Bronchial epithelial cell (primary cell): ENCODE results near the gene GPR176. TPM values are rescaled to one million over a fixed set of nuclear protein-coding genes. Genes with fewer than 3 reads are reported as not detected.

Experiments
- DNase-seq: peaks from one replicate; pipeline ENCODE4 v3.0.0-alpha.2; 2010; ENCODE audit warnings: low read depth
- FAIRE-seq: peaks from 2 replicates; lab custom pipeline; 2011; peaks lifted over from hg19 to GRCh38; lab: Jason Lieb, UNC
- H3K27me3 ChIP-seq: 2 replicates; pipeline ENCODE4 v1.5.1; 2011; ENCODE audit warnings: low read length; ENCODE audit not compliant: control insufficient read depth, insufficient read depth
- H3K36me3 ChIP-seq: 2 replicates; pipeline ENCODE4 v1.5.1; 2011; ENCODE audit warnings: low read length; ENCODE audit not compliant: control insufficient read depth, insufficient read depth
- H3K4me3 ChIP-seq: 2 replicates; pipeline ENCODE4 v1.5.1; 2011; ENCODE audit warnings: mild to moderate bottlenecking, low read depth, low read length, control low read depth
- CTCF ChIP-seq: IDR thresholded peaks from 2 replicates; pipeline ENCODE4 v1.5.1; 2011; ENCODE audit warnings: mild to moderate bottlenecking, moderate library complexity, low read length, control low read depth, inconsistent platforms; ENCODE audit not compliant: insufficient read depth, severe bottlenecking
- total RNA-seq: library from RNA; depleted of rRNA; stranded (reverse); fragments of >200 nt; gene quantifications from 2 replicates; pipeline ENCODE4 v1.2.1, GENCODE V29; 2014

The GPR176 gene
- total RNA-seq, 1 donor from 2014 or later: 3.4 TPM

- FAIRE-seq: no peak
- no peaks in the 10 kb centered on the region for H3K27me3 ChIP-seq
Observed at GRCh38 chr15:39857132-39857531, 62.9 kb downstream of the GPR176 start.

GRCh38 chr15:39856357-39856756, 63.7 kb downstream of the GPR176 start:
- DNase-seq: no peak
- Histone ChIP-seq H3K4me3 (no peak overlapping the region), H3K36me3 (no peaks in the 10 kb centered on the region), H3K27me3 (no peaks in the 10 kb centered on the region)
- TF ChIP-seq CTCF: no peak
- FAIRE-seq: no peak

More at GRCh38 chr15:39857132-39857531, 62.9 kb downstream of the GPR176 start:
- Histone ChIP-seq H3K36me3 (no peaks in the 10 kb centered on the region), H3K4me3 (no peak overlapping the region)
- DNase-seq: no peak
- TF ChIP-seq CTCF: no peak

- no peak for FAIRE-seq
- no peak overlapping the region for H3K4me3 ChIP-seq
- H3K27me3 ChIP-seq: no peaks in the 10 kb centered on the region
- no peaks in the 10 kb centered on the region for H3K36me3 ChIP-seq
- TF ChIP-seq CTCF: no peak
- no peak for DNase-seq
Observed at GRCh38 chr15:39855400-39855799, 64.7 kb downstream of the GPR176 start.

- TF ChIP-seq CTCF: no peak
- Histone ChIP-seq H3K36me3 (no peaks in the 10 kb centered on the region), H3K27me3 (no peaks in the 10 kb centered on the region), H3K4me3 (no peak overlapping the region)
- no peak for DNase-seq
- no peak for FAIRE-seq
Observed at GRCh38 chr15:39854161-39854560, 65.9 kb downstream of the GPR176 start.

GRCh38 chr15:39852250-39852649, 67.8 kb downstream of the GPR176 start:
- H3K36me3 ChIP-seq: no peaks in the 10 kb centered on the region
- no peaks in the 10 kb centered on the region for H3K27me3 ChIP-seq
- FAIRE-seq (no peak), DNase-seq (no peak)
- no peak for TF ChIP-seq CTCF
- no peak overlapping the region for H3K4me3 ChIP-seq

- FAIRE-seq (no peak), DNase-seq (no peak)
- TF ChIP-seq CTCF: no peak
- Histone ChIP-seq H3K27me3 (no peaks in the 10 kb centered on the region), H3K4me3 (no peak overlapping the region), H3K36me3 (no peaks in the 10 kb centered on the region)
Observed at GRCh38 chr15:39851500-39852092, 68.5 kb downstream of the GPR176 start.
